PC-3 (cell line): ENCODE data around the gene HPN. TPM values are rescaled to one million over a fixed set of nuclear protein-coding genes. Genes with fewer than 3 reads are reported as not detected.
A peak's percentile ranks its signal among the peaks of the same experiment; 100 is the strongest.

Source experiments
- ATAC-seq: fragments of 200-7000 bp; cut with Tn5 transposase; 2 replicates; pipeline ENCODE4 v1.9.1; 2020; ENCODE audit warnings: mild to moderate bottlenecking, moderate library complexity
- BruUV-seq: library from RNA; stranded (reverse); fragments of 400-500 nt; replicated peaks from 2 replicates; lab custom pipeline; 2021; lab: Mats Ljungman, UMichigan
- CTCF ChIA-PET: fragments of 300-600 bp; sonication (Branson Sonifier 250); formaldehyde crosslinking; loops from one replicate; lab custom pipeline; 2022; ENCODE audit warnings: antibody characterized with exemption; lab: Charles Lee
- POLR2A ChIA-PET: fragments of 300-600 bp; sonication (Branson Sonifier 250); formaldehyde crosslinking; loops from one replicate; lab custom pipeline; 2022; ENCODE audit warnings: antibody characterized with exemption; ENCODE audit not compliant: unreplicated experiment; lab: Charles Lee
- DNase-seq: peaks from one replicate; pipeline ENCODE4 v3.0.0-alpha.2; 2015
- H2AFZ ChIP-seq: fragments of 300-600 bp; sonication (generic); 2 replicates; pipeline ENCODE4 v1.6.0; 2016; ENCODE audit warnings: antibody characterized with exemption, low read length
- H3F3A ChIP-seq: fragments of 300-600 bp; sonication (generic); one replicate; pipeline ENCODE4 v1.6.0; 2017; ENCODE audit warnings: antibody characterized with exemption, low read length, control low read depth, mild to moderate bottlenecking; ENCODE audit not compliant: unreplicated experiment
- H3K27ac ChIP-seq: fragments of 300-600 bp; sonication (generic); 2 replicates; pipeline ENCODE4 v1.5.1; 2016; ENCODE audit warnings: mild to moderate bottlenecking, low read length
- H3K27me3 ChIP-seq: fragments of 300-600 bp; sonication (generic); 2 replicates; pipeline ENCODE4 v1.6.1; 2016; ENCODE audit warnings: low read length, mixed read lengths
- H3K36me3 ChIP-seq: fragments of 300-600 bp; sonication (generic); 2 replicates; pipeline ENCODE4 v1.6.1; 2016; ENCODE audit warnings: low read depth, mixed run types, low read length, mixed read lengths
- H3K4me1 ChIP-seq: fragments of 300-600 bp; sonication (generic); 2 replicates; pipeline ENCODE4 v1.5.1; 2016; ENCODE audit warnings: low read length; ENCODE audit not compliant: insufficient read depth
- H3K4me2 ChIP-seq: fragments of 300-600 bp; sonication (generic); 2 replicates; pipeline ENCODE4 v1.6.0; 2016; ENCODE audit warnings: low read length
- H3K4me3 ChIP-seq: fragments of 300-600 bp; sonication (generic); 2 replicates; pipeline ENCODE4 v1.5.1; 2016; ENCODE audit warnings: mild to moderate bottlenecking, low read length, mixed read lengths
- H3K79me2 ChIP-seq: fragments of 300-600 bp; sonication (generic); 2 replicates; pipeline ENCODE4 v1.6.1; 2017; ENCODE audit warnings: low read length, mixed read lengths
- H3K9ac ChIP-seq: fragments of 300-600 bp; sonication (generic); 2 replicates; pipeline ENCODE4 v1.6.0; 2016; ENCODE audit warnings: mild to moderate bottlenecking, low read length
- H3K9me2 ChIP-seq: fragments of 300-600 bp; sonication (generic); replicated peaks from 2 replicates; pipeline ENCODE4 v1.6.1; 2016; ENCODE audit warnings: mixed run types, low read length, mixed read lengths
- H3K9me3 ChIP-seq: fragments of 300-600 bp; sonication (generic); 2 replicates; pipeline ENCODE4 v1.6.1; 2016; ENCODE audit warnings: low read length, mixed read lengths
- H4K20me1 ChIP-seq: fragments of 300-600 bp; sonication (generic); 2 replicates; pipeline ENCODE4 v1.6.1; 2016; ENCODE audit warnings: low read length, mixed read lengths
- EZH2 ChIP-seq: fragments of 300-600 bp; sonication (generic); IDR thresholded peaks from one replicate; pipeline ENCODE4 v1.6.1; 2017; ENCODE audit warnings: antibody characterized with exemption, mild to moderate bottlenecking, low read length; ENCODE audit not compliant: unreplicated experiment
- EZH2phosphoT487 ChIP-seq: fragments of 300-600 bp; sonication (generic); IDR thresholded peaks from 2 replicates; pipeline ENCODE4 v1.6.1; 2018; ENCODE audit warnings: mild to moderate bottlenecking, antibody characterized with exemption, low read length, borderline replicate concordance
- intact Hi-C: fragments of 100-400 bp; cut with micrococcal nuclease; formaldehyde crosslinking; loops from 2 replicates; pipeline ENCODE4 v1.9.0; 2023
- total RNA-seq: library from RNA; depleted of rRNA; stranded (reverse); fragments of >200 nt; gene quantifications from 2 replicates; pipeline ENCODE4 v1.2.3, GENCODE V29; 2014
- TF ChIP-seq, protein P1 (sequence below): fragments of 300-600 bp; sonication (generic); conservative IDR thresholded peaks from 2 replicates; pipeline ENCODE4 v1.5.1; 2017; ENCODE audit warnings: antibody characterized with exemption, low read depth, mild to moderate bottlenecking, low read length

HPN gene
- total RNA-seq, 1 experiment from 2014 or later, result 0.18 TPM

DNA sequence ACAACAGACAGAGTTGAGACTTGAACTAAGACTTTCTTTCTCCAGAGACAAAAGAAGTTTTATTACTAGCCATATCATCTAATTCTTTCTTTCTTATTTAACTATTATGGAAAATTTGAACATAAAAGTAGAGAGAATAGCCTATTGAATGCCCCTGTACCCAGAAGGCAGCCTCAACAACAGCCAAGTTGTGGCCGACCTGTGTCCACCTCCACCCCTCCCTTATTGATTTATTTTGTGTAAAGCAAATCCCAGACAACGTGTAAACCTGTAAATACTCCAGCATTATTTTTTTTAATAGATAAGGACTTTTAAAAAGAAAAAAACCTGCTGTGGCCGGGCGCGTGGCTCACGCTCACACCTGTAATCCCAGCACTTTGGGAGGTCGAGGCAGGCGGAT lies 48.0 kb downstream of the HPN start:
- Histone ChIP-seq H2AFZ (no peak overlapping the region), H3K9me3 (no peaks in the 10 kb centered on the region), H3K9me2 (no peaks in the 10 kb centered on the region), H4K20me1 (no peaks in the 10 kb centered on the region), H3K36me3 (no peaks in the 10 kb centered on the region), H3K27me3 (no peaks in the 10 kb centered on the region), H3K4me3 (no peak overlapping the region), H3K9ac (no peak overlapping the region), H3K4me1 (peaks cover 10% of the 10 kb centered on the region), H3F3A (no peaks in the 10 kb centered on the region), H3K4me2 (no peak overlapping the region), H3K27ac (no peak overlapping the region), H3K79me2 (no peaks in the 10 kb centered on the region)
- POLR2A ChIA-PET, result no interaction called here
- DNase-seq (no peak), ATAC-seq (no peak)
- BruUV-seq, result no TSS peak
- CTCF ChIA-PET, result no interaction called here
- intact Hi-C loops, result no loop called here
- TF ChIP-seq, protein P1, sequence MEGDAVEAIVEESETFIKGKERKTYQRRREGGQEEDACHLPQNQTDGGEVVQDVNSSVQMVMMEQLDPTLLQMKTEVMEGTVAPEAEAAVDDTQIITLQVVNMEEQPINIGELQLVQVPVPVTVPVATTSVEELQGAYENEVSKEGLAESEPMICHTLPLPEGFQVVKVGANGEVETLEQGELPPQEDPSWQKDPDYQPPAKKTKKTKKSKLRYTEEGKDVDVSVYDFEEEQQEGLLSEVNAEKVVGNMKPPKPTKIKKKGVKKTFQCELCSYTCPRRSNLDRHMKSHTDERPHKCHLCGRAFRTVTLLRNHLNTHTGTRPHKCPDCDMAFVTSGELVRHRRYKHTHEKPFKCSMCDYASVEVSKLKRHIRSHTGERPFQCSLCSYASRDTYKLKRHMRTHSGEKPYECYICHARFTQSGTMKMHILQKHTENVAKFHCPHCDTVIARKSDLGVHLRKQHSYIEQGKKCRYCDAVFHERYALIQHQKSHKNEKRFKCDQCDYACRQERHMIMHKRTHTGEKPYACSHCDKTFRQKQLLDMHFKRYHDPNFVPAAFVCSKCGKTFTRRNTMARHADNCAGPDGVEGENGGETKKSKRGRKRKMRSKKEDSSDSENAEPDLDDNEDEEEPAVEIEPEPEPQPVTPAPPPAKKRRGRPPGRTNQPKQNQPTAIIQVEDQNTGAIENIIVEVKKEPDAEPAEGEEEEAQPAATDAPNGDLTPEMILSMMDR, result no peak
- TF ChIP-seq EZH2phosphoT487, result no peak
- no peak for TF ChIP-seq EZH2

DNA sequence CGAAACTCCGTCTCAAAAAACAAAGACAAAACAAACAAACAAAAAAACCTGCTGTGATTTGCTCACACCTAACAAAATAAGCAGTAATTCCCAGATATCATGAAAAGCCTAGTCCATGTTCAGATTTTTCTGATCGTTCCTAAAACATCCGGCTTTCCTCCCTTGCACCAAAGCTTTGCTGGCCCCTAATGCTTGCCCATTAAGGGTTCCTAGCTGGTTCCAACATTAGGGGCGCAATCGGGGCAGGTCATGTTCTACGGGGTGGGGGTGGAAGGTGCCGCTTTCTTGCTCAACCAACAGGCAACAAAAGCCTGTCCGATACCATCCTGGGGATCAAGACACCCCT lies 48.6 kb downstream of the HPN start:
- no peaks in the 10 kb centered on the region for H3K9me3 ChIP-seq
- no peaks in the 10 kb centered on the region for H3K79me2 ChIP-seq
- peak overlapping the region; percentile 45 for H3K9ac ChIP-seq
- H3K9me2 ChIP-seq, result no peaks in the 10 kb centered on the region
- ATAC-seq (peak; percentile 28), DNase-seq (peak; percentile 3)
- no peaks in the 10 kb centered on the region for H3F3A ChIP-seq
- ChIA-PET POLR2A (no interaction called here), CTCF (no interaction called here)
- TF ChIP-seq EZH2, result no peak
- TF ChIP-seq, protein P1, result no peak
- TF ChIP-seq EZH2phosphoT487, result no peak
- no peak overlapping the region for H3K27ac ChIP-seq
- peaks cover 10% of the 10 kb centered on the region for H3K4me1 ChIP-seq
- H3K36me3 ChIP-seq, result no peaks in the 10 kb centered on the region
- no peaks in the 10 kb centered on the region for H3K27me3 ChIP-seq
- H2AFZ ChIP-seq, result peak overlapping the region; percentile 96
- BruUV-seq, result no TSS peak
- no peaks in the 10 kb centered on the region for H4K20me1 ChIP-seq
- peak overlapping the region; percentile 92 for H3K4me2 ChIP-seq
- peak overlapping the region; percentile 58 for H3K4me3 ChIP-seq
- intact Hi-C loops, result loop anchor here (1.0 to 5.0 kb wide), 2 partner anchors 23 to 33 kb away; no protein-coding TSS in a partner anchor

DNA sequence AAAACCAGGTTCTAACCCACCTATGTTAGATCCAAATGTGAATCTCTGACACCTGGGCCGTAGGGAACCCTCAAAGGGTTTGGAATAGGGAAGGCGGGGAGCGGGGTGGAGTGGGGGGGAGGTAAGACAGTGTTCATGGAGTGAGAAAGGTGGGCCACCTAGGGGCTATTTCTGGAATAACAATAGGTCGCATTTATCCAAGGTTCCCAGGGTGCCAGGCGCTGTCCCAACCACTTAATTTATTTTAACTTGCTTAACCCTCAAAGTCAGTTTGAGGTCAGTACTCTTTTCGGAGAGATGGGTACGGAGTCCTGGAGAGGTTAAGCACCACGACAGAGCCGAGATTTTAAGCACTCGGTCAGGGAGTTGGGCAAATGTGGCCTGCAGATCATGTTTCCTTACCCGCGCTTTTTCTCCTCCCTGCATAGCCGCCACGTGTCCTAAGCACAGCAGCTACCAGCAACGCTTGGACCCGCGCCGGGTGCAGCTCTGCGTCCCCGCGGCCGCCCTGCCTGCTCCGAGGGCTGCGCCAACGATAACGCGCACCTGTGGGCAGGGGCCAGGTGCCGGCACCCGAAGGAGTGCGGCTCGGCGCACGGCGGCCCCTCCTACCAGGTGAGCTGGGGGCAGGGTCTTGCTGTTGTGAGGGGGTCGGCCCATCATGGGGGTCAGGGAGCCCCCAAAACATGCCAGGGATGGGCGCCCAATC lies 49.1 kb downstream of the HPN start:
- TF ChIP-seq, protein P1, result peak; percentile 64
- no peak for TF ChIP-seq EZH2
- Histone ChIP-seq H3K9ac (peak overlapping the region; percentile 45), H3K27ac (no peak overlapping the region), H3K9me3 (no peaks in the 10 kb centered on the region), H3K4me2 (peak overlapping the region; percentile 92), H3K4me1 (peaks cover 10% of the 10 kb centered on the region), H3K4me3 (peak overlapping the region; percentile 58), H3K36me3 (no peaks in the 10 kb centered on the region), H3K27me3 (no peaks in the 10 kb centered on the region), H3K79me2 (no peaks in the 10 kb centered on the region), H2AFZ (peak overlapping the region; percentile 96), H4K20me1 (no peaks in the 10 kb centered on the region), H3F3A (no peaks in the 10 kb centered on the region), H3K9me2 (no peaks in the 10 kb centered on the region)
- ATAC-seq (peak; percentile 87), DNase-seq (peak; percentile 75)
- intact Hi-C loops, result loop anchor here (1.0 to 5.0 kb wide), 2 partner anchors 23 to 33 kb away; no protein-coding TSS in a partner anchor
- ChIA-PET CTCF (interaction anchor here (1.0 kb wide), 1 partner anchor 23 kb away, joined by 7 read pairs; no protein-coding TSS in a partner anchor), POLR2A (no interaction called here)
- BruUV-seq, result no TSS peak
